Stimulated activated CD8-positive, alpha-beta memory T cell treated with anti-CD3 and anti-CD28 coated beads, Interleukin-2, amount 100 ng/mL, for 1 hour (primary cell): ENCODE measurements around the gene GARIN1A.

Experiments used
- DNase-seq, 2 donors: peaks; one replicate each; pipeline ENCODE4 v3.0.0-alpha.2; 2020; ENCODE audit warnings: low read depth in 2 of 2

GARIN1A gene

DNA sequence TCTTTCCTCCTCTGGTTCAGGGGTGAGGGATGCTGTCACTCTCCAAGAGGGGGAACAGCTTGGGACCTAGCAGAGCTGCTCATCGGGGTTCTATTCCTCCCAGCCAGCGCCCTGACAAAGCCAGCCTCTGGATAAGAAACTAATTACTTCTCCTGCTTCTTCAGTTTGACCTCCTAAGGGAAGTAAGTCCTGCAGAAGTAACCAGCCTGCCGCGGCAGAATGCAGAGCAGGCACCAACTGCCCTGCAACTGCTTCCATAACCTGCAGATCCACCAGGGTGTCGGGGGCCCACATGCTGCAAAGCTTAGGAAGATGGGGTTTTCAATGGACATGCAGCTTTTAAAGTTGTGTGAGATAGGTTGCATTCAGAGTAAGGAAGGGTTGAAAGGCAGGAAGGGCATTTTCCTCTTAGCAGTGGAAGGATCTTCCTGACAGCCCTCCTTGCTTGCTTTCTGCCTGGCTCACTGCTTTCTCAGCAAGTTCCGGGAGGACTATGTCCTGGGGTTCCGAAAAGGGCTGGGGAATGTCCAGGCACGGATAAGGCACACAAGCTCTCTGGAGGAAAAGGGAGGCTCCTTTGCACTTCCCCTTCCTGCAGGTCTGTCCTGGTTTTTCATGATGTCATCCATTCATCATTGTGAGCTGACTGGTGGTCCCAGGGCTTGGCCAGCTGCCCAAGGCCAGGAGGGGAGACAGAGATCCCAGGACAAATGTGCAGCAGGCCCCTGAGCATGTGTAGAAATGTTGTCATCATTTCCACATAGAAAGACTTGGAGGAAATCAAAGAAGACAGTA is 42.8 kb downstream of the GARIN1A start:
- DNase-seq = no peak

DNA sequence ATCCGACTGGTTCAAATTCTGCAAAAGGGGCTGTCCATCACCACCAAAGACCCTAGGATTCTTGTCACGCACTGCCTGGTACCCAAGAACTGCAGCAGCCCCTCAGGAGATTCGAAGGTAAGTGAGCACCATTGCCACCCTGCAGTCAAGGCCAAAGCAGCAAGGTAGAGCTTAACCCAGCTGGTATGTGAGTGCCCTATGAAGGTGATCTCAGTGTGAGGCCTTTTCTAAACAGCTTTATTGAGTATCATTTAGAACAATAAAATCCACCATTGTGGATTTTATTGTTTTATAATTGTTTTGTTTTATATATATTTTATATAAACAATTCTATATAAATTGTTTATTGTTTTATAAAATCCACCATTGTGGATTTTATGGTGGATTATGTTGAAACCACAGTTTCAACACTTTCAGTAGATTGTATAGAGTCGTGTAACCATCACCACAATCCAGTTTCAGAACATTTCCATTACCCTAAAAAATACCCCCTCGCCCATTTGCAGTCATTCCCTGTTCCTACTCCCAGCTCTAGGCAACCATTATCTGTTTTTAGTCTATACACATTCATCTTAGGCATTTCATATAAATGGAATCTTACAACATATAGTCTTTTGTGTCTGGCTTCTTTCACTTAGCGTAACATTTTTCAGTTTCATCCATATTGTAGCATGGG is 47.0 kb downstream of the GARIN1A start:
- DNase-seq = no peak

DNA sequence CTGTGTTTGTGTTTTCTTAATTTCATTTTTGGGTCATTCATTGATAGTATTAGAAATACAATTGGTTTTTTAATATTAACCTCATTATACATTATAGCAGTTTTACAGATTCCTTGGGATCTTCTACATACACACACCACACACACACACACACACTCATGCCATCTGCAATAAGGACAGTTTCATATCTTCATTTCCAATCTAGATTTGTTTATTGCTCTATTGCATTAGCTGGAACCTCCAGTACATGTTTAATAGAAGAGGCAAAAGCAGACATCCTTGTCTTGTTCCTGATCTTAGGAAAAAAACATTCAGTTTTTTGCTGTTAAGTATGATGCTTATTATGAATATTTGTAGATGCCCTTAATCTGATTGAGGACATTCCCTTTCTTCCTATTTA is 49.3 kb downstream of the GARIN1A start:
- DNase-seq = no peak
